Trophoblast cell (in vitro differentiated cells and primary cell): ENCODE measurements around the gene AGAP1.

Experiments used
- DNase-seq, 2 donors: peaks; one replicate each; pipeline ENCODE4 v3.0.0-alpha.2; 2016
- H2AFZ ChIP-seq: 2 replicates; pipeline ENCODE4 v1.6.1; 2013; ENCODE audit warnings: low read length, moderate library complexity, mild to moderate bottlenecking; ENCODE audit not compliant: insufficient read depth, poor library complexity
- H2AK5ac ChIP-seq: 2 replicates; pipeline ENCODE4 v1.6.1; 2013; ENCODE audit warnings: mild to moderate bottlenecking, low read length
- H2BK120ac ChIP-seq: 2 replicates; pipeline ENCODE4 v1.6.1; 2013; ENCODE audit warnings: low read length, mild to moderate bottlenecking, moderate library complexity; ENCODE audit not compliant: insufficient read depth, poor library complexity
- H2BK12ac ChIP-seq: 2 replicates; pipeline ENCODE4 v1.6.1; 2013; ENCODE audit warnings: mild to moderate bottlenecking, low read length, moderate library complexity
- H2BK5ac ChIP-seq: 2 replicates; pipeline ENCODE4 v1.6.1; 2013; ENCODE audit warnings: low read length, low read depth, moderate library complexity, mild to moderate bottlenecking; ENCODE audit not compliant: poor library complexity
- H3K14ac ChIP-seq: 2 replicates; pipeline ENCODE4 v1.6.1; 2013; ENCODE audit warnings: mild to moderate bottlenecking, low read length
- H3K18ac ChIP-seq: 2 replicates; pipeline ENCODE4 v1.6.1; 2013; ENCODE audit warnings: mild to moderate bottlenecking, low read length
- H3K23ac ChIP-seq: 2 replicates; pipeline ENCODE4 v1.6.1; 2013; ENCODE audit warnings: low read length
- H3K27ac ChIP-seq: 2 replicates; pipeline ENCODE4 v1.5.1; 2013; ENCODE audit warnings: low read depth, mild to moderate bottlenecking, inconsistent platforms, low read length, moderate library complexity
- H3K27me3 ChIP-seq: 2 replicates; pipeline ENCODE4 v1.6.1; 2013; ENCODE audit warnings: inconsistent platforms, mild to moderate bottlenecking, low read length, moderate library complexity; ENCODE audit not compliant: insufficient read depth
- H3K36me3 ChIP-seq, 2 experiments: 1 replicate in 1 of 2; 2 replicates in 1 of 2; pipeline ENCODE4 v1.6.1; 2013; ENCODE audit warnings: low read length in 2 of 2, mild to moderate bottlenecking in 2 of 2, moderate library complexity in 1 of 2; ENCODE audit not compliant: insufficient read depth in 2 of 2, control insufficient read depth in 1 of 2
- H3K4ac ChIP-seq: 2 replicates; pipeline ENCODE4 v1.6.1; 2013; ENCODE audit warnings: low read depth, mild to moderate bottlenecking, low read length, moderate library complexity
- H3K4me1 ChIP-seq, 2 experiments: 1 replicate in 1 of 2; 2 replicates in 1 of 2; pipeline ENCODE4 v1.6.1; 2013; ENCODE audit warnings: low read length in 2 of 2, mild to moderate bottlenecking in 2 of 2, moderate library complexity in 1 of 2; ENCODE audit not compliant: insufficient read depth in 2 of 2, control insufficient read depth in 1 of 2
- H3K4me2 ChIP-seq: 2 replicates; pipeline ENCODE4 v1.6.1; 2013; ENCODE audit warnings: inconsistent platforms, mild to moderate bottlenecking, low read length, moderate library complexity
- H3K4me3 ChIP-seq: 2 replicates; pipeline ENCODE4 v1.5.1; 2013; ENCODE audit warnings: mild to moderate bottlenecking, low read depth, low read length, inconsistent platforms
- H3K79me1 ChIP-seq: one replicate; pipeline ENCODE4 v1.6.1; 2013; ENCODE audit warnings: low read length
- H3K79me2 ChIP-seq: 2 replicates; pipeline ENCODE4 v1.6.1; 2013; ENCODE audit warnings: low read length, mild to moderate bottlenecking; ENCODE audit not compliant: control insufficient read depth, insufficient read depth, poor library complexity
- H3K9ac ChIP-seq: 2 replicates; pipeline ENCODE4 v1.6.1; 2013; ENCODE audit warnings: mild to moderate bottlenecking, low read length
- H3K9me3 ChIP-seq: 2 replicates; pipeline ENCODE4 v1.6.1; 2013; ENCODE audit warnings: low read depth, mild to moderate bottlenecking, control low read depth, inconsistent platforms, low read length; ENCODE audit not compliant: insufficient read depth
- H4K12ac ChIP-seq: 2 replicates; pipeline ENCODE4 v1.6.1; 2013; ENCODE audit warnings: low read depth, mild to moderate bottlenecking, low read length, moderate library complexity
- H4K8ac ChIP-seq: 2 replicates; pipeline ENCODE4 v1.6.1; 2013; ENCODE audit warnings: low read depth, mild to moderate bottlenecking, low read length, moderate library complexity
- H4K91ac ChIP-seq: one replicate; pipeline ENCODE4 v1.6.1; 2013; ENCODE audit warnings: low read depth, mild to moderate bottlenecking, low read length, moderate library complexity
- WGBS: extraction: QIAGEN DNeasy Blood & Tissue Kit; methylation state at CpG from one replicate; pipeline ENCODE4 v1.1.7; 2013; ENCODE audit warnings: missing lambda C conversion rate; ENCODE audit not compliant: insufficient read length, insufficient coverage; ENCODE audit errors: extremely low coverage; 5-methylcytosine and 5-hydroxymethylcytosine counted together

Gene AGAP1

GRCh38 chr2:236016496-236016895 is 522.7 kb downstream of the AGAP1 start:
- Histone ChIP-seq H3K79me2 (no peaks in the 10 kb centered on the region), H3K27ac (no peak overlapping the region), H3K9me3 (no peaks in the 10 kb centered on the region), H4K12ac (no peak overlapping the region), H3K36me3 (peaks cover 0 to 1% of the 10 kb centered on the region in 2 experiments), H3K4ac (no peak overlapping the region), H3K27me3 (no peaks in the 10 kb centered on the region), H3K14ac (no peak overlapping the region), H3K79me1 (no peaks in the 10 kb centered on the region), H3K4me3 (no peak overlapping the region), H4K91ac (no peak overlapping the region), H3K4me1 (no peaks in the 10 kb centered on the region), H3K23ac (no peak overlapping the region), H3K4me2 (no peak overlapping the region), H2BK12ac (no peak overlapping the region), H2BK120ac (no peak overlapping the region), H2AFZ (no peak overlapping the region), H3K18ac (no peak overlapping the region), H2BK5ac (no peak overlapping the region), H2AK5ac (no peak overlapping the region), H4K8ac (no peak overlapping the region), H3K9ac (no peak overlapping the region)
- WGBS: no CpG with 5 or more reads among the region's 4 CpGs
- no peak for DNase-seq

- no CpG with 5 or more reads among the region's 3 CpGs for WGBS
- H3K4me3 ChIP-seq: no peak overlapping the region
- no peaks in the 10 kb centered on the region for H3K9me3 ChIP-seq
- H2BK12ac ChIP-seq: no peak overlapping the region
- no peak overlapping the region for H4K12ac ChIP-seq
- no peak overlapping the region for H4K91ac ChIP-seq
- H3K9ac ChIP-seq: no peak overlapping the region
- H2BK120ac ChIP-seq: no peak overlapping the region
- no peak overlapping the region for H2AFZ ChIP-seq
- no peak for DNase-seq
- H3K79me2 ChIP-seq: no peaks in the 10 kb centered on the region
- H2BK5ac ChIP-seq: no peak overlapping the region
- H3K4me1 ChIP-seq: no peaks in the 10 kb centered on the region
- no peak overlapping the region for H4K8ac ChIP-seq
- H3K4ac ChIP-seq: no peak overlapping the region
- no peak overlapping the region for H3K23ac ChIP-seq
- H3K79me1 ChIP-seq: no peaks in the 10 kb centered on the region
- no peak overlapping the region for H3K14ac ChIP-seq
- H3K36me3 ChIP-seq: peaks cover 0 to 1% of the 10 kb centered on the region in 2 experiments
- H3K4me2 ChIP-seq: no peak overlapping the region
- H3K27me3 ChIP-seq: no peaks in the 10 kb centered on the region
- no peak overlapping the region for H3K27ac ChIP-seq
- no peak overlapping the region for H2AK5ac ChIP-seq
- no peak overlapping the region for H3K18ac ChIP-seq
These were observed 523.6 kb downstream of the AGAP1 start for GRCh38 chr2:236017446-236017845.

- Histone ChIP-seq H3K4me1 (no peaks in the 10 kb centered on the region), H3K23ac (no peak overlapping the region), H3K4ac (no peak overlapping the region), H2BK120ac (no peak overlapping the region), H3K4me3 (no peak overlapping the region), H2AFZ (no peak overlapping the region), H4K12ac (no peak overlapping the region), H4K8ac (no peak overlapping the region), H2AK5ac (no peak overlapping the region), H2BK5ac (no peak overlapping the region), H3K79me1 (no peaks in the 10 kb centered on the region), H3K79me2 (no peaks in the 10 kb centered on the region), H4K91ac (no peak overlapping the region), H3K9me3 (no peaks in the 10 kb centered on the region), H3K9ac (no peak overlapping the region), H3K27ac (no peak overlapping the region), H3K18ac (no peak overlapping the region), H2BK12ac (no peak overlapping the region), H3K36me3 (peaks cover 0 to 1% of the 10 kb centered on the region in 2 experiments), H3K4me2 (no peak overlapping the region), H3K27me3 (no peaks in the 10 kb centered on the region), H3K14ac (no peak overlapping the region)
- no CpG with 5 or more reads among the region's 8 CpGs for WGBS
- no peak for DNase-seq
These were observed 525.6 kb downstream of the AGAP1 start for GRCh38 chr2:236019434-236019833.

- Histone ChIP-seq H3K18ac (no peak overlapping the region), H3K23ac (no peak overlapping the region), H4K8ac (no peak overlapping the region), H2BK5ac (no peak overlapping the region), H3K4ac (no peak overlapping the region), H4K91ac (no peak overlapping the region), H3K27ac (no peak overlapping the region), H2AK5ac (no peak overlapping the region), H3K14ac (no peak overlapping the region), H3K79me2 (no peaks in the 10 kb centered on the region), H3K9me3 (no peaks in the 10 kb centered on the region), H3K4me3 (no peak overlapping the region), H2BK12ac (no peak overlapping the region), H2BK120ac (no peak overlapping the region), H2AFZ (no peak overlapping the region), H4K12ac (no peak overlapping the region), H3K27me3 (no peaks in the 10 kb centered on the region), H3K79me1 (no peaks in the 10 kb centered on the region), H3K4me1 (no peaks in the 10 kb centered on the region), H3K4me2 (no peak overlapping the region), H3K36me3 (no peaks in the 10 kb centered on the region), H3K9ac (no peak overlapping the region)
- DNase-seq: no peak
- no CpG with 5 or more reads among the region's 14 CpGs for WGBS
These were observed 527.7 kb downstream of the AGAP1 start for GRCh38 chr2:236021499-236022057.
